WERI-Rb-1 (cell line): ENCODE results near the gene FOXJ2.
"Not testable (repeated sequence)": the region's sequence is repeated elsewhere in the genome, so short reads cannot be mapped to it uniquely, and the experiment has no call there.

ENCODE experiments used
- DNase-seq: peaks from one replicate; pipeline ENCODE4 v3.0.0-alpha.2; 2020
- H3K27ac ChIP-seq: fragments of 250-450 bp; sonication (Bioruptor Pico); 2 replicates; pipeline ENCODE4 v1.5.1; 2020; ENCODE audit warnings: mild to moderate bottlenecking, moderate library complexity
- H3K27me3 ChIP-seq: fragments of 250-450 bp; sonication (Bioruptor Pico); 2 replicates; pipeline ENCODE4 v1.5.1; 2021; ENCODE audit warnings: mild to moderate bottlenecking, low read depth, moderate library complexity; ENCODE audit not compliant: insufficient read depth, severe bottlenecking
- H3K36me3 ChIP-seq: fragments of 250-450 bp; sonication (Bioruptor Pico); 2 replicates; pipeline ENCODE4 v1.5.1; 2020; ENCODE audit warnings: mild to moderate bottlenecking, moderate library complexity
- H3K4me3 ChIP-seq: 2 replicates; pipeline ENCODE4 v1.5.1; 2011; ENCODE audit warnings: low read depth, mild to moderate bottlenecking, control low read depth, low read length
- H3K9me3 ChIP-seq: fragments of 250-450 bp; sonication (Bioruptor Pico); 2 replicates; pipeline ENCODE4 v1.5.1; 2021; ENCODE audit warnings: mild to moderate bottlenecking, moderate library complexity; ENCODE audit not compliant: severe bottlenecking
- TF ChIP-seq, protein P1 (sequence below): IDR thresholded peaks from 2 replicates; pipeline ENCODE4 v1.5.1; 2011; ENCODE audit warnings: low read depth, mild to moderate bottlenecking, control low read depth, inconsistent platforms, low read length

Gene FOXJ2

DNA sequence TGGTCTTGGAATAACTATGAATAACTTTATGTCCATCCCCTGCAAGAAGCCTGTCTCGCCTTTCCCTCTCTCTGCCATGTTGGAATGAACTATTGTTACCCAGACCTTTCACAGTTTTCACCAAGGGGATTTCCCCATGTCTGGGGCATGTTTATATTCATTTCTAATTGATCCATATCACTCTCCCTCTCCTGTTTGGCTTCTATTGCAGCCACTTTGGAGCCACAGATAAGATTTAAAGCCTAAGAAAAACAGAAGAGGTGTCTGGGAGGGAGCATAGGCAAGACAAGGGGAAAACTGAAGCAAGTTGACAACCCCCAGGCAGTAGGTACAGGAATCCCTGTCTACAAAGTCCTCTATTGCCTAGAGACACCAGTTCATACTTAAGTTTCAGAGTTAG is 41.0 kb upstream of the FOXJ2 start:
- H3K9me3 ChIP-seq = no peaks in the 10 kb centered on the region
- no peak overlapping the region for H3K4me3 ChIP-seq
- H3K36me3 ChIP-seq = no peaks in the 10 kb centered on the region
- DNase-seq = no peak
- no peaks in the 10 kb centered on the region for H3K27me3 ChIP-seq
- TF ChIP-seq, protein P1, sequence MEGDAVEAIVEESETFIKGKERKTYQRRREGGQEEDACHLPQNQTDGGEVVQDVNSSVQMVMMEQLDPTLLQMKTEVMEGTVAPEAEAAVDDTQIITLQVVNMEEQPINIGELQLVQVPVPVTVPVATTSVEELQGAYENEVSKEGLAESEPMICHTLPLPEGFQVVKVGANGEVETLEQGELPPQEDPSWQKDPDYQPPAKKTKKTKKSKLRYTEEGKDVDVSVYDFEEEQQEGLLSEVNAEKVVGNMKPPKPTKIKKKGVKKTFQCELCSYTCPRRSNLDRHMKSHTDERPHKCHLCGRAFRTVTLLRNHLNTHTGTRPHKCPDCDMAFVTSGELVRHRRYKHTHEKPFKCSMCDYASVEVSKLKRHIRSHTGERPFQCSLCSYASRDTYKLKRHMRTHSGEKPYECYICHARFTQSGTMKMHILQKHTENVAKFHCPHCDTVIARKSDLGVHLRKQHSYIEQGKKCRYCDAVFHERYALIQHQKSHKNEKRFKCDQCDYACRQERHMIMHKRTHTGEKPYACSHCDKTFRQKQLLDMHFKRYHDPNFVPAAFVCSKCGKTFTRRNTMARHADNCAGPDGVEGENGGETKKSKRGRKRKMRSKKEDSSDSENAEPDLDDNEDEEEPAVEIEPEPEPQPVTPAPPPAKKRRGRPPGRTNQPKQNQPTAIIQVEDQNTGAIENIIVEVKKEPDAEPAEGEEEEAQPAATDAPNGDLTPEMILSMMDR = no peak
- no peak overlapping the region for H3K27ac ChIP-seq

DNA sequence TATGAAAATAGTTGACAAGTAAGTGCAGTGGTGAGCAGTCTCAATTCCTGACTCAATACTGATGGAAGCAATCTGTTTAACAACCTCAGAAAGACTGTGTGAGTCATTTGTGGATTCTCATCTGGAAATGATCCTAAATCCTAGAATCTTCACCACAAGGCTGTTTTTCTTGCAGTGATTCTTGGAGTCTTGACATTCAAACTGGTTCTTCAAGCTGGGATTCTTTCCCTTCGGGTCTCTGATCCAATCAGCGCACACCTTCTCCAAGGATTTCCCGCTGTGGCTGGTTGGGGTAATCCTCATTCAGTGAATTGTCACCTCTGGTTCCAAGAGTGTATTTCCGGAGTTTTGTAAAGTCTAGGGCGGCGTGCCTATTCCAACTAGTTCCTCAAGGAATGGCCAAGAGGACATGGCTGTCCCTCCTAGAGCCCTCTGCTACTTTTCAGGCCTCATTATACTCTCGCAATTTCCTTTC is 37.7 kb upstream of the FOXJ2 start:
- Histone ChIP-seq H3K36me3 (no peaks in the 10 kb centered on the region), H3K27ac (no peak overlapping the region), H3K9me3 (peaks cover 4% of the 10 kb centered on the region), H3K4me3 (no peak overlapping the region), H3K27me3 (no peaks in the 10 kb centered on the region)
- no peak for DNase-seq
- TF ChIP-seq, protein P1 = no peak

DNA sequence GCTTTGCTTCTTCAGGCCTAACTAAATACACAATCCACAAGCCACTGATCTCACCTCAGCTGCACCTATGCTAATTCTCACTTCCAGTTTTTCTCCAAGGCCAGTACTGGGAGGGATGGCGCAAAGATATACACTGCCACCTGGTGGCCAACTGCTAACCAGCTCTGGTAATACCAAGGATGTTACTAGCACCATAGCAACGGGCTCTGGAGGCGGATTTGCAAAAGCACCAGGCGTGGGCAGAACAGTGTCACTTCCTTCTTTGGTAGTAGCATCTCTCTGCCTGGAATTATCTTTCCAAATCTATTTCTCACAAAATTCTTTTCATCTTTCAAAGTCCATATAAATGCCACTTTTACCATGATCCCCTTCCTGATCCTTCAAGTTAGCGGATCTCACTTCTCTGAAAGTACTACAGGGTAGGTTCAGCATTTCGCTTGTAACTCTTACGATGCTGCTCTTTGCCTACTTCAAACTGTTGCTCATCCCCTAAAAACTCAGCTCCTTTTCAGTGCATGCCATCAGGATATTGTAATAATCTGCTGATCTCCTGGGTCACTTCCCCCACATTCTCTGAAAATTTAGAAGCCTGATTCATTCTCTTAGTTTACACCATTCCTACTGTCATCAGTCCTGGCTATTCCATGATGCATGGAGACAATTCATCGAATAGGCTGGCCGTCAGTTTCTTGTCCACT is 37.1 kb upstream of the FOXJ2 start:
- Histone ChIP-seq H3K27me3 (no peaks in the 10 kb centered on the region), H3K9me3 (peaks cover 4% of the 10 kb centered on the region), H3K27ac (no peak overlapping the region), H3K4me3 (no peak overlapping the region), H3K36me3 (no peaks in the 10 kb centered on the region)
- TF ChIP-seq, protein P1 = peak; percentile 64
- DNase-seq = peak; percentile 76

DNA sequence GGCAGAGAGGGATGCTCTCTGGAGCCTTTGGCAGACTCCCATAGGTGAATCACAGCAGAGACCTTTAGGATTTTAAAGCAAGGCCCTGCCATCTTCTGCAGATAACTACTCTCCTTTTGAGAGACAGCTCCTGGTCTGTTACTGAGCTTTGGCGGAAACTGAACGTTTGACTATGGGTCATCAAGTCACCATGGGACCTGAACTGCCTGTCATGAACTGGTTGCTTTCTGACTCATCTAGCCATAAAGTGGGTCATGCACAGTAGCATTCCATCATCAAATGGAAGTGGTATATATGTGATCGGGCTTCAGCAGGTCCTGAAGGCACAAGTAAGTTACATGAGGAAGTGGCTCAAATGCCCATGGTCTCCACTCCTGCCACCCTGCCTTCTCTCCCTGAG is 31.7 kb upstream of the FOXJ2 start:
- H3K27ac ChIP-seq, H3K36me3 ChIP-seq, DNase-seq, H3K9me3 ChIP-seq, H3K27me3 ChIP-seq, H3K4me3 ChIP-seq: not testable (repeated sequence)

DNA sequence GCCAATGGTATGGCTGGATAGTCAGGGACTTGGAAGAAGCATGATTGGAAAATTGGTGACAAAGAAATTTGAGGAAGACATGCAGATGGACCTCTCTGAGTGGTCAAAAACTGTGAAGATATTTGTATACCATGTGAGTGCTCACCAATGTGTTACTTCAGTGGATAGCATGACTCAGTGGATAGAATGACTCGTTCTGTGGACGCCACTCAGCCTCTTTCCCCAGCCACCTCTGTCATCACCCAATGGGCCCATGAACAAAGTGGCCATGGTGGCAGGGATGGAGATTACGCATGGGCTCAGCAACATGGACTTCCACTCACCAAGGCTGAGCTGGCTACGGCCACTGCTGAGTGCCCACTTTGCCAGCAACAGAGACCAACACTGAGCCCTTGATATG is 31.0 kb upstream of the FOXJ2 start:
- H3K27ac ChIP-seq, H3K27me3 ChIP-seq, H3K9me3 ChIP-seq, H3K4me3 ChIP-seq, H3K36me3 ChIP-seq, DNase-seq: not testable (repeated sequence)

DNA sequence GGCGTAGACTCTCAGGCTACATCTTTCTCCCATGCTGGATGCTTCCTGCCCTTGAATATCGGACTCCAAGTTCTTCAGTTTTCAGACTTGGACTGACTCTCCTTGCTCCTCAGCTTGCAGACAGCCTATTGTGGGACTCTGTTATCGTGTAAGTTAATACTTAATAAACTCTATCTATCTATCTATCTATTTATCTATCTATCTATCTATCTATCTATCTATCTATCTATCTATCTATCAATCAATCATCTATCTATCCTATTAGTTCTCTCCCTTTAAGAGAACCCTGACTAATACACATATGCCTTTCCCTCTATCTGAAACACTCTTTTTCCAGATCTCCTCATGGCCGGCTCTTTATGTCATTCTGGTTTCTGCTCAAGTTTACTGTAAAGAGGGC is 27.6 kb upstream of the FOXJ2 start:
- DNase-seq, H3K27me3 ChIP-seq, H3K27ac ChIP-seq, H3K36me3 ChIP-seq, H3K4me3 ChIP-seq, H3K9me3 ChIP-seq: not testable (repeated sequence)

DNA sequence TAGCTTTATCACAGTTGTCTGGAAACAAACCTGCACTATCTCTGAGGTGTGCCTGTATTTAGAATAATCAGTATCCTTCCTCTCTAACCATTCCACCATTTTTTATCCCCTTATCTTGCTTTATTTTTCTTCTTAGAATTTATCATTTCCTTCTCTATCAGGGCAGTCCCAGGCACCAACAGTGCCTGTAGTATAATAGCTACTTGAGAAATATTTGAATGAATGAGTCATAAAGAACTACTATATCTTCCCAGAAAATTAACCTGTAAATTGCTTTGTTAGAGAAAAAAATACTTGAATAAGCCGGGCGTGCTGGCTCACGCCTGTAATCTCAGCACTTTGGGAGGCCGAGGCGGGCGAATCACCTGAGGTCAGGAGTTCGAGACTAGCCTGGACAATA is 21.2 kb upstream of the FOXJ2 start:
- TF ChIP-seq, protein P1 = no peak
- H3K27me3 ChIP-seq = no peaks in the 10 kb centered on the region
- H3K4me3 ChIP-seq = no peak overlapping the region
- H3K36me3 ChIP-seq = 0 out of 2 replicates have a peak, but pooled peaks cover 3% of the 10 kb centered on the region
- H3K27ac ChIP-seq = no peak overlapping the region
- no peaks in the 10 kb centered on the region for H3K9me3 ChIP-seq
- DNase-seq = no peak
